ENCODE results near the gene UNC5B. TPM values are rescaled to one million over a fixed set of nuclear protein-coding genes. Genes with fewer than 3 reads are reported as not detected.

Gene UNC5B
- total RNA-seq, 1 donor from 2014 or later = 231 TPM

DNA sequence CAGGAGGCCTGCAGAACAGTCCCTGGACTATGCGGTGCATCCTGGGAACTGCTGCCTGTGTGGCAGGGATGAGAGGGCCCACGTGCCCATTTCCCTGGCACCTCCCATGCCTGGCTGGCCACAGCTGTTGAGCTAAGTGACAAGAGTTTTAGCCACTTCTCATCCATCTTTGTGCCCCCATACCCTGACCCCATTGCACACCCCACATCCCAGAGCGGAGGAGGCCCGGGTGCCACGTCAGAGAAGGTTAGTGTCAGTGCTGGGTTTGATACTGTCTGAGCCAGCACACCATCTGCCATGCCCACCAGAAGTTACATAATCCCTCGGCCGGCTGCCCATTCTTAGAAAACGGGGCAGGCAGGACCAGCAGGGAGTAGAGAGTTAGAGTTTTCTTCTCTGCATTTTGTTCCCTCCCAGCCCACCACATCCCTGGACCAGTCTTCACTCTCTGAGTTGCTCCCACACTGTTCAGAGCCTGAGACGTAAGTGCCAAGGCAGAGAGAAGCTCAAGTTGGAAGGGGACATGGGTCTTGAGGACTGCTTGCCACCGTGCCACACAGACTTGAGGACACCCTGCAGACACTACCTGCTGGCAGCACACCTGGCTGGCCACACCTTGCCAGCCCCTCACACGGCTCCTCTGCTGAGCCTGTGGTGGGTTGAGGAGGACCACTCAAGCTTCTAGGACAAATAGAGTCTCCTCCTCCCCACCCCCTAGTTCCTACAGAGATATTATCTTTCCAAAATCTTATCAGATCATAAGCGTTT is 13.1 kb downstream of the UNC5B start:
- H3K27me3 Mint-ChIP-seq (ENCODE audit: unreplicated experiment) = peaks cover 8% of the 10 kb centered on the region
- DNase-seq (ENCODE audit: low spot score) = no peak
- H3K4me3 Mint-ChIP-seq (ENCODE audit: unreplicated experiment) = no peak overlapping the region
- H3K4me1 Mint-ChIP-seq (ENCODE audit: unreplicated experiment) = peaks cover 59% of the 10 kb centered on the region
- TF ChIP-seq, protein P1, sequence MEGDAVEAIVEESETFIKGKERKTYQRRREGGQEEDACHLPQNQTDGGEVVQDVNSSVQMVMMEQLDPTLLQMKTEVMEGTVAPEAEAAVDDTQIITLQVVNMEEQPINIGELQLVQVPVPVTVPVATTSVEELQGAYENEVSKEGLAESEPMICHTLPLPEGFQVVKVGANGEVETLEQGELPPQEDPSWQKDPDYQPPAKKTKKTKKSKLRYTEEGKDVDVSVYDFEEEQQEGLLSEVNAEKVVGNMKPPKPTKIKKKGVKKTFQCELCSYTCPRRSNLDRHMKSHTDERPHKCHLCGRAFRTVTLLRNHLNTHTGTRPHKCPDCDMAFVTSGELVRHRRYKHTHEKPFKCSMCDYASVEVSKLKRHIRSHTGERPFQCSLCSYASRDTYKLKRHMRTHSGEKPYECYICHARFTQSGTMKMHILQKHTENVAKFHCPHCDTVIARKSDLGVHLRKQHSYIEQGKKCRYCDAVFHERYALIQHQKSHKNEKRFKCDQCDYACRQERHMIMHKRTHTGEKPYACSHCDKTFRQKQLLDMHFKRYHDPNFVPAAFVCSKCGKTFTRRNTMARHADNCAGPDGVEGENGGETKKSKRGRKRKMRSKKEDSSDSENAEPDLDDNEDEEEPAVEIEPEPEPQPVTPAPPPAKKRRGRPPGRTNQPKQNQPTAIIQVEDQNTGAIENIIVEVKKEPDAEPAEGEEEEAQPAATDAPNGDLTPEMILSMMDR (IDR thresholded peaks at IDR 0.05; ENCODE audit: unreplicated experiment) = no peak
- H3K9me3 Mint-ChIP-seq (ENCODE audit: unreplicated experiment) = no peaks in the 10 kb centered on the region
- H3K27ac Mint-ChIP-seq (ENCODE audit: unreplicated experiment) = no peak overlapping the region
- peaks cover 12% of the 10 kb centered on the region for H3K36me3 Mint-ChIP-seq (ENCODE audit: low read depth, unreplicated experiment)

DNA sequence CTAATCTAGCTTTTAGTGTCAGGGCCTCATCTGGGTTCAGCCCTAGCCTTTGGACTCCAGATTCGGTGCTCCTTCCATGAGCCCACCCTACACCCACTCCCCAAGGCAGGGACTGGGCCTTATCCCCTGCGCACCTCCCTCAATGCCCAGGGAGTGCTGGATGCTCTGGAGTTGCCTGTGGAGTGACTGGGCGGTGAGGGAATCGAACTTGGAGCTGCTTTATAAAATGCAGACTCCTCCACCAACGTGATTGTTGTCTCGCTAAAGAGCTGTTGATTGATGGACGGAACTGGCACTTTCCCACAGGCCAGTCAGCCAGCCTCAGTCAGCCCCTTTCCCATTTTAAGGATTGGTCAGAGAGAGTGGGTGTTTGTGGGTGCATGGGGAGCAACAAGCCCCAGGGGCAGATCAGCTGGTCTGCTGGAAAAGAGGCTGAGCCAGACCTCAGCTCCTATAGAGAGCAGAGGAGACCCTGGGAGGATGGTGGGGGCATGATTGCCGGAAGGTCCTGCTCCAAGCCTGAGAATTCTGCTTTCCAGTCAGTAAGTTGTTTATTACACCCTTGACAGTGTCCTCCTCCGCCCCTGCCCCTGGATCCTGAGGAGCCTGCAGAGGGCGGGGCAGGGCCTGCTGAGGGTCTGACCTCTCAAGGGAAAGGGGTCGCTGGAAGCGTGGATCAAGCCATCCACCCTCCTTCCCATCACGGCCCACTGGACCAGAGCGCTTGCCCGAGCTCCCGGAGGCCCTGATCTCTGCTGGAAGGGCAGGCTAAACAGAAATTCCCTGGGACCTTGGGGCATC is 16.7 kb downstream of the UNC5B start:
- peaks cover 15% of the 10 kb centered on the region for H3K36me3 Mint-ChIP-seq (ENCODE audit: low read depth, unreplicated experiment)
- no peak for DNase-seq (ENCODE audit: low spot score)
- H3K9me3 Mint-ChIP-seq (ENCODE audit: unreplicated experiment) = no peaks in the 10 kb centered on the region
- peaks cover 2% of the 10 kb centered on the region for H3K27me3 Mint-ChIP-seq (ENCODE audit: unreplicated experiment)
- peaks cover 52% of the 10 kb centered on the region for H3K4me1 Mint-ChIP-seq (ENCODE audit: unreplicated experiment)
- no peak overlapping the region for H3K4me3 Mint-ChIP-seq (ENCODE audit: unreplicated experiment)
- TF ChIP-seq, protein P1 (IDR thresholded peaks at IDR 0.05; ENCODE audit: unreplicated experiment) = no peak
- H3K27ac Mint-ChIP-seq (ENCODE audit: unreplicated experiment) = no peak overlapping the region

DNA sequence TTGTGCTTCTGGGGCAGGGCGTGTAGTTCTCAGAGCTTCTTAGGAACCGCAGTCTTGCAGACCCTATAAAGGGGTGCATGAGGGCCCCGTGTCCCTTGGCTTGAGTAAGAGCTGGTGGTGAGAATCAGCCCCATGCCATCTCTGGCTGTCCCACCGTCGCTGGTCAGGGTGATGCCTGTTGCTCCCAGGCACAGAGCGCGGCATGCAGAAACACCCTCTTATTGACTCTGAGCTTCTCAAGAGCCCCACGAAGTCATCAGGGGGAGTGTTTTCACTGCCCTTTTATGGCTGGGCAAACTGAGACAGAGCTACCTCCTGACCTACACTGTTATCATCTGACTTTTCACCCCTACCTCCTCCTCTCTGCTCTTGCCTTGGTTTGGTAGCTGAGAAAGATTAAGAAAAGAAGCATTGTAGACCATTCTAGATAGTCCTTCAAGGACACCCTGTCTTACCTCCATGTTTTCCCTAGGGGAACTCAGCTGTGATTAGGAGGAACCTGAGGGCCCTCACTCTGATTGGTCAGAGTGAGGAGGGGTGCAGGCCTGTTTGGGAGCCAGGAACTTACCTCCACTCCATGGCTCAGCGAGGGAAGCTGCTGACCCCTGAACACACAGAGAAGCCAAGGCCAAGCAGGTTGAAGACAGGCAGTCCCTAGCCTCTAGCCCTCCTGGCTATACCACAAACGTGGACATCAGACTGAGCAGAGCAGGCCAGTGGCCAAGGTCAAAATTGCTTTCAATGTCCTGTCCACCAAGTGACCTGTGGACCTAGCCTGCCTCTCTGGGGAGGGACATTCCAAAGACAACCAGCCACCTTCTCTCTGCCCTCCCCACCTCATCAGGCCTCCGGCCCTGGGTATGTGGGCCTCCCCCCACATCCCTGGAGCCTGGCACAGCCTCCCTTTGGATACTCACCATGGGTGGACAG is 17.6 kb downstream of the UNC5B start:
- Mint-ChIP-seq H3K9me3 (ENCODE audit: unreplicated experiment) (no peaks in the 10 kb centered on the region), H3K4me3 (ENCODE audit: unreplicated experiment) (no peak overlapping the region), H3K27ac (ENCODE audit: unreplicated experiment) (peak overlapping the region; percentile 18), H3K4me1 (ENCODE audit: unreplicated experiment) (peaks cover 52% of the 10 kb centered on the region), H3K27me3 (ENCODE audit: unreplicated experiment) (peaks cover 2% of the 10 kb centered on the region), H3K36me3 (ENCODE audit: low read depth, unreplicated experiment) (peaks cover 15% of the 10 kb centered on the region)
- DNase-seq (ENCODE audit: low spot score) = no peak
- TF ChIP-seq, protein P1 (IDR thresholded peaks at IDR 0.05; ENCODE audit: unreplicated experiment) = no peak

GRCh38 chr10:71230656-71231025 is 18.3 kb downstream of the UNC5B start:
- peaks cover 2% of the 10 kb centered on the region for H3K27me3 Mint-ChIP-seq (ENCODE audit: unreplicated experiment)
- H3K4me1 Mint-ChIP-seq (ENCODE audit: unreplicated experiment) = peaks cover 54% of the 10 kb centered on the region
- no peaks in the 10 kb centered on the region for H3K9me3 Mint-ChIP-seq (ENCODE audit: unreplicated experiment)
- H3K4me3 Mint-ChIP-seq (ENCODE audit: unreplicated experiment) = no peak overlapping the region
- TF ChIP-seq, protein P1 (IDR thresholded peaks at IDR 0.05; ENCODE audit: unreplicated experiment) = no peak
- DNase-seq (ENCODE audit: low spot score) = no peak
- peaks cover 15% of the 10 kb centered on the region for H3K36me3 Mint-ChIP-seq (ENCODE audit: low read depth, unreplicated experiment)
- H3K27ac Mint-ChIP-seq (ENCODE audit: unreplicated experiment) = no peak overlapping the region
